Right lobe of liver (tissue), 6 donors: ENCODE data around the gene A2M. TPM values are rescaled to one million over a fixed set of nuclear protein-coding genes. Genes with fewer than 3 reads are reported as not detected.
A peak's percentile ranks its signal among the peaks of the same experiment; 100 is the strongest.

Experiments
- ATAC-seq, 4 donors: fragments of 200-7000 bp; cut with Tn5 transposase; one replicate each; pipeline ENCODE4 v1.9.1; 2020; ENCODE audit warnings: mild to moderate bottlenecking in 4 of 4, moderate library complexity in 4 of 4
- DNase-seq, 3 donors: peaks; one replicate each; pipeline ENCODE4 v3.0.0-alpha.2; 2020
- H3K27ac ChIP-seq, 3 donors: fragments of 200-600 bp; one replicate each; pipeline ENCODE4 v1.8.0; 2022
- H3K27me3 ChIP-seq, 2 donors: fragments of 200-600 bp; one replicate each; pipeline ENCODE4 v1.8.0; 2022
- H3K36me3 ChIP-seq, 4 donors: fragments of 200-600 bp; sonication (generic) in 1 of 4; one replicate each; pipeline versions ENCODE4 v1.5.1 to v1.8.0; 2017 to 2022; ENCODE audit warnings: control low read depth in 1 of 4
- H3K4me1 ChIP-seq, 4 donors: fragments of 200-600 bp; sonication (generic) in 1 of 4; one replicate each; pipeline versions ENCODE4 v1.5.1 to v1.8.0; 2017 to 2022; ENCODE audit warnings: control low read depth in 1 of 4
- H3K4me3 ChIP-seq, 3 donors: fragments of 200-600 bp; one replicate each; pipeline ENCODE4 v1.8.0; 2022
- H3K9me3 ChIP-seq, 4 donors: fragments of 200-600 bp; sonication (generic) in 1 of 4; one replicate each; pipeline versions ENCODE4 v1.5.1 to v1.8.0; 2017 to 2022; ENCODE audit warnings: control low read depth in 1 of 4
- POLR2A ChIP-seq: fragments of 450-650 bp; IDR thresholded peaks from one replicate; pipeline ENCODE4 v1.6.1; 2017; ENCODE audit warnings: antibody characterized with exemption, mild to moderate bottlenecking
- WGBS: methylation state at CpG from one replicate; pipeline ENCODE4 v1.1.6; 2018; ENCODE audit warnings: low coverage, low lambda C conversion rate; ENCODE audit not compliant: insufficient coverage; ENCODE audit errors: missing lambda C conversion rate; 5-methylcytosine and 5-hydroxymethylcytosine counted together
- intact Hi-C, 2 donors: fragments of 100-400 bp; cut with DNase I; formaldehyde crosslinking; loops; one replicate each; pipeline versions ENCODE4 v1.11.2 to v1.14.1; 2022
- total RNA-seq, 6 experiments: library from RNA; depleted of rRNA in 2 of 6; stranded (reverse); fragments of >200 nt in 2 of 6; fragmentation: NEBNext Ultra II Directional in 3 of 6; extraction: Animal tissue kit (Norgen Biotek cat#: 25700) in 3 of 6; gene quantifications; one replicate each; pipeline versions ENCODE4 v1.1.0 to v1.2.4, GENCODE V29; 2016 to 2023
- TF ChIP-seq, protein P1 (sequence below), 4 donors: fragments of 200-600 bp in 3 of 4; fragments of 450-650 bp in 1 of 4; IDR thresholded peaks; one replicate each; pipeline versions ENCODE4 v1.5.1 to v1.8.0; 2016 to 2022; ENCODE audit warnings: antibody characterized with exemption in 4 of 4, mild to moderate bottlenecking in 2 of 4
- donor health status: DM: no; HTN: yes; CAD: no.
- donor health status: DM: no; HTN: no; CAD: no.
- donor health status: DM: no; HTN: no; CAD: no.
- donor health status: DM: no; HTN: yes; CAD: no.
- donor health status: DM: no; HTN: yes; CAD: no.

Gene A2M
- total RNA-seq, 6 experiments from 2014 or later: 978 to 3,352 (median 2,507) TPM

DNA sequence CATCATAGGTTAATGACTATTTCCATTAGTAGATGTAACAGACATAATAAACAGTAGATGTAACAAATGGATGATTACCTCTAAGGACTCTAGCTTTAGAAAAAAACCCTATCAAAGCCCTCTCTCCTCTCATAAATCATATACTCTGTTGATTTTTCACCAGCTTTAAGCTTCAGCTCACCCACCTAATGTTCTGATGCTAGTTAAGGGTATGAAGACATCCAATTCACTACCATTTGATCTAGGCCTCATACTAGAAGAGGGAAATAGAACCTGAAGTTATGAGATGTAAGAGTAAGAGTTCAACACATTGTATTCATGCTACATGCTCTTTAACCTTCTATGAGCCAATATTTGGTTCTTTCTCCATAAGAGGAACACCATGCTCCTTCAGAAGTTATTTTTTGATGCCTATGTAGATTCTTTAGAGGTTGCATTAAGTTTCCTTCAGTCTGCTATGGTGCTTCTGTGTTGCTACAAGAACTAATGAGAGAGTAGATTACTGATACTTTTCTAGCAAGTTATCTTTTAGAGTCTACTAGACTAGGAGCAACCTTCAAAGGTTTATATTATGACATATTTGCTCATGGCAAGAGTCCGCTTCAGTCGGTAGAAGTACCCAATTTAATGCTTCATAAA, 16.0 kb downstream of the A2M start:
- H3K27me3 ChIP-seq: no peaks in the 10 kb centered on the region
- no peak overlapping the region for H3K27ac ChIP-seq
- no peaks in the 10 kb centered on the region for H3K4me1 ChIP-seq
- peaks cover 22 to 98% (median 59%) of the 10 kb centered on the region in 4 donors for H3K36me3 ChIP-seq
- H3K4me3 ChIP-seq: no peak overlapping the region
- no peak for ATAC-seq
- intact Hi-C loops: loop anchor here in 1 of 2 donors (10.0 kb wide), 1 partner anchor 55 kb away; no protein-coding TSS in a partner anchor
- WGBS: 81% methylated on average over 2 of the region's 2 CpGs
- TF ChIP-seq, protein P1, sequence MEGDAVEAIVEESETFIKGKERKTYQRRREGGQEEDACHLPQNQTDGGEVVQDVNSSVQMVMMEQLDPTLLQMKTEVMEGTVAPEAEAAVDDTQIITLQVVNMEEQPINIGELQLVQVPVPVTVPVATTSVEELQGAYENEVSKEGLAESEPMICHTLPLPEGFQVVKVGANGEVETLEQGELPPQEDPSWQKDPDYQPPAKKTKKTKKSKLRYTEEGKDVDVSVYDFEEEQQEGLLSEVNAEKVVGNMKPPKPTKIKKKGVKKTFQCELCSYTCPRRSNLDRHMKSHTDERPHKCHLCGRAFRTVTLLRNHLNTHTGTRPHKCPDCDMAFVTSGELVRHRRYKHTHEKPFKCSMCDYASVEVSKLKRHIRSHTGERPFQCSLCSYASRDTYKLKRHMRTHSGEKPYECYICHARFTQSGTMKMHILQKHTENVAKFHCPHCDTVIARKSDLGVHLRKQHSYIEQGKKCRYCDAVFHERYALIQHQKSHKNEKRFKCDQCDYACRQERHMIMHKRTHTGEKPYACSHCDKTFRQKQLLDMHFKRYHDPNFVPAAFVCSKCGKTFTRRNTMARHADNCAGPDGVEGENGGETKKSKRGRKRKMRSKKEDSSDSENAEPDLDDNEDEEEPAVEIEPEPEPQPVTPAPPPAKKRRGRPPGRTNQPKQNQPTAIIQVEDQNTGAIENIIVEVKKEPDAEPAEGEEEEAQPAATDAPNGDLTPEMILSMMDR (IDR thresholded peaks at IDR 0.05): no peak
- no peak for TF ChIP-seq POLR2A
- no peak for DNase-seq
- H3K9me3 ChIP-seq: no peaks in the 10 kb centered on the region

- Histone ChIP-seq H3K27me3 (no peaks in the 10 kb centered on the region), H3K9me3 (no peaks in the 10 kb centered on the region), H3K4me1 (no peaks in the 10 kb centered on the region), H3K36me3 (peaks cover 25 to 98% (median 59%) of the 10 kb centered on the region in 4 donors), H3K27ac (no peak overlapping the region), H3K4me3 (no peak overlapping the region)
- intact Hi-C loops: no loop called here
- TF ChIP-seq, protein P1 (IDR thresholded peaks at IDR 0.05): no peak
- TF ChIP-seq POLR2A: peak; percentile 48
- WGBS: 93% methylated on average over 14 of the region's 14 CpGs
- ATAC-seq: peak in 1 of 4 donors; percentile 5
- DNase-seq: no peak
Measured at GRCh38 chr12:9098463-9099026, 17.2 kb downstream of the A2M start.

- Histone ChIP-seq H3K27ac (no peak overlapping the region), H3K4me3 (no peak overlapping the region), H3K27me3 (no peaks in the 10 kb centered on the region), H3K9me3 (no peaks in the 10 kb centered on the region), H3K4me1 (no peaks in the 10 kb centered on the region), H3K36me3 (peaks cover 20 to 98% (median 61%) of the 10 kb centered on the region in 4 donors)
- DNase-seq (no peak), ATAC-seq (no peak)
- 85% methylated on average over 6 of the region's 6 CpGs for WGBS
- intact Hi-C loops: no loop called here
- TF ChIP-seq, protein P1 (IDR thresholded peaks at IDR 0.05): no peak
- peak; percentile 3 for TF ChIP-seq POLR2A
Measured at GRCh38 chr12:9098115-9098452, 17.6 kb downstream of the A2M start.

DNA sequence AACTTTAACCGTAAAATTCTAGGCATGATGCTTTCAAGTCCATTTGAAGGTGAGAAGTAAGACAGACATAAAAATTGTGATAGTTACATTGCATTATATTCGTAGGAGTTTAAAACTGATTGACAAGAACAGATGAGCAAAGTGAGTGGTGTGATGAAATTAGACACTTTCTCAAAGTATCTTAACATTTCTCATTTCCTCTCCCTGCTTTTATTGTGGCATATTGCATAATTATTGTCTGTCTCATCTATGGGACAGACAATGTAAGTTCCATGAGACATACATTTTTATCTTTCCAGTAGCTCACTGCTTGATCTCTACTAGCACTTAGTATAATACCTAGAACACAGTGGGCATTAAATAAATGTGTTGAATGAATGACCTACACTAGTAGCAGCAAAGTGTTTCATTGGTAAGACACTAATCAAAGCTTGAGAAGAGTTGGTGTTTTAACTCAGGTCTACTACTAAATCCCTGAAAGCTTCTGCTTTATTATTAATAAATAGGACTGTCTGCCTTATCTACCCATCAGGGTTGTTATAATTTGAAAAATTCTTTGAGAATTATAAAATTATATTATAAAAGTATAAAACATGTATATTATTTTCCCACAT, 19.0 kb downstream of the A2M start:
- H3K36me3 ChIP-seq: peaks cover 20 to 98% (median 66%) of the 10 kb centered on the region in 4 donors

More for the DNA sequence above, 19.0 kb downstream of the A2M start:
- ATAC-seq (no peak), DNase-seq (no peak)
- intact Hi-C loops: no loop called here
- Histone ChIP-seq H3K4me3 (no peak overlapping the region), H3K9me3 (no peaks in the 10 kb centered on the region), H3K4me1 (no peaks in the 10 kb centered on the region), H3K27me3 (no peaks in the 10 kb centered on the region), H3K27ac (no peak overlapping the region)
- 80% methylated on average over 2 of the region's 2 CpGs for WGBS
- TF ChIP-seq POLR2A: peak; percentile 35
- TF ChIP-seq, protein P1 (IDR thresholded peaks at IDR 0.05): no peak
